B cell (primary cell): Measurements from ENCODE around the gene ITGB3. TPM values are rescaled to one million over a fixed set of nuclear protein-coding genes. Genes with fewer than 3 reads are reported as not detected.

Experiments
- ATAC-seq: fragments of 200-7000 bp; cut with Tn5 transposase; one replicate; pipeline ENCODE4 v1.10.0; 2021; ENCODE audit warnings: low read depth, mild to moderate bottlenecking, moderate number of reproducible peaks, moderate library complexity
- CTCF ChIA-PET: fragments of 350-600 bp; sonication (Branson Sonifier 250); formaldehyde crosslinking; loops from one replicate; lab custom pipeline; 2021; ENCODE audit warnings: antibody characterized with exemption, inconsistent platforms; lab: Charles Lee
- POLR2A ChIA-PET: fragments of 350-600 bp; sonication (Branson Sonifier 250); formaldehyde crosslinking; loops from one replicate; lab custom pipeline; 2021; ENCODE audit warnings: antibody characterized with exemption; lab: Charles Lee
- DNase-seq: peaks from one replicate; pipeline ENCODE4 v3.0.0; 2013
- H2AFZ ChIP-seq: 2 replicates; pipeline ENCODE4 v1.6.1; 2012; ENCODE audit warnings: mild to moderate bottlenecking, low read depth, low read length; ENCODE audit not compliant: insufficient read depth, poor library complexity, severe bottlenecking
- H3K27ac ChIP-seq, 2 donors: 1 replicate in 1 of 2; 2 replicates in 1 of 2; pipeline ENCODE4 v1.5.1; 2012 to 2013; ENCODE audit warnings: low read length in 2 of 2, mild to moderate bottlenecking in 2 of 2, moderate library complexity in 1 of 2
- H3K27me3 ChIP-seq, 4 experiments: fragments of 200-600 bp in 1 of 4; sonication (generic) in 1 of 4; replicated peaks in 1 of 4; 1 replicate in 2 of 4; 2 replicates in 2 of 4; pipeline versions ENCODE4 v1.6.1 to v1.7.0; 2013 to 2016; ENCODE audit warnings: low read length in 3 of 4, mild to moderate bottlenecking in 2 of 4, mixed read lengths in 1 of 4, moderate library complexity in 1 of 4; ENCODE audit not compliant: insufficient read depth in 4 of 4, control insufficient read depth in 3 of 4; ENCODE audit errors: control extremely low read depth in 1 of 4
- H3K36me3 ChIP-seq, 2 experiments: replicated peaks in 1 of 2; 1 replicate in 1 of 2; 2 replicates in 1 of 2; pipeline versions ENCODE4 v1.6.1 to v1.7.1; 2013; ENCODE audit warnings: low read length in 1 of 2; ENCODE audit not compliant: insufficient read depth in 2 of 2, control insufficient read depth in 1 of 2; ENCODE audit errors: control extremely low read depth in 1 of 2, extremely low read depth in 1 of 2
- H3K4me1 ChIP-seq, 2 donors: fragments of 200-600 bp in 1 of 2; sonication (generic) in 1 of 2; 1 replicate in 1 of 2; 2 replicates in 1 of 2; pipeline versions ENCODE4 v1.5.1 to v1.6.1; 2013 to 2017; ENCODE audit warnings: low read length in 2 of 2; ENCODE audit not compliant: control insufficient read depth in 2 of 2, insufficient read depth in 2 of 2
- H3K4me2 ChIP-seq: replicated peaks from 2 replicates; pipeline ENCODE3; 2012; ENCODE audit warnings: mild to moderate bottlenecking, low read depth, low read length; ENCODE audit not compliant: poor library complexity, severe bottlenecking
- H3K4me3 ChIP-seq, 5 experiments: fragments of 200-600 bp in 1 of 5; sonication (generic) in 1 of 5; 1 replicate in 3 of 5; 2 replicates in 2 of 5; pipeline versions ENCODE4 v1.5.1 to v1.7.0; 2011 to 2016; ENCODE audit warnings: low read length in 4 of 5, mild to moderate bottlenecking in 4 of 5, low read depth in 2 of 5, control low read depth in 1 of 5, moderate library complexity in 1 of 5; ENCODE audit not compliant: insufficient read depth in 1 of 5; ENCODE audit errors: control extremely low read depth in 1 of 5, extremely low read depth in 1 of 5
- H3K79me2 ChIP-seq: fragments of 200-600 bp; sonication (generic); one replicate; pipeline ENCODE4 v1.6.0; 2016; ENCODE audit warnings: low read length; ENCODE audit not compliant: control insufficient read depth, insufficient read depth
- H3K9ac ChIP-seq: fragments of 200-600 bp; sonication (generic); 2 replicates; pipeline ENCODE4 v1.6.1; 2017; ENCODE audit warnings: mild to moderate bottlenecking, low read length, moderate library complexity
- H3K9me3 ChIP-seq, 3 donors: one replicate each; pipeline versions ENCODE4 v1.6.1 to v1.7.1; 2013; ENCODE audit warnings: low read length in 2 of 3; ENCODE audit not compliant: control insufficient read depth in 2 of 3, insufficient read depth in 1 of 3; ENCODE audit errors: control extremely low read depth in 1 of 3
- H4K20me1 ChIP-seq: 2 replicates; pipeline ENCODE4 v1.6.0; 2012; ENCODE audit warnings: mild to moderate bottlenecking, low read length; ENCODE audit not compliant: insufficient read depth, control insufficient read depth, poor library complexity, severe bottlenecking
- H3K27ac Mint-ChIP-seq: one replicate; pipeline ENCODE4 v1.8.0; 2021; ENCODE audit warnings: mixed read lengths
- H3K27me3 Mint-ChIP-seq: one replicate; pipeline ENCODE4 v1.8.0; 2021; ENCODE audit warnings: mixed read lengths
- H3K4me1 Mint-ChIP-seq: one replicate; pipeline ENCODE4 v1.8.0; 2021; ENCODE audit warnings: mixed read lengths
- H3K4me3 Mint-ChIP-seq: one replicate; pipeline ENCODE4 v1.8.0; 2021; ENCODE audit warnings: mixed read lengths
- H3K9me3 Mint-ChIP-seq: one replicate; pipeline ENCODE4 v1.8.0; 2022; ENCODE audit warnings: mixed read lengths; ENCODE audit not compliant: insufficient read depth
- CTCF ChIP-seq: fragments of 200-600 bp; IDR thresholded peaks from one replicate; pipeline ENCODE4 v1.8.0; 2022; ENCODE audit warnings: antibody characterized with exemption, mild to moderate bottlenecking
- WGBS: methylation state at CpG from one replicate; pipeline ENCODE4 v1.1.5; 2013; ENCODE audit warnings: missing lambda C conversion rate; ENCODE audit not compliant: insufficient coverage; 5-methylcytosine and 5-hydroxymethylcytosine counted together
- intact Hi-C: fragments of 100-400 bp; cut with micrococcal nuclease; formaldehyde crosslinking; loops from one replicate; pipeline ENCODE4 v1.10.0; 2022
- polyA plus RNA-seq: library from polyadenylated mRNA; depleted of rRNA; stranded (reverse); fragments of >200 nt; gene quantifications from 2 replicates; pipeline ENCODE4 v1.2.3, GENCODE V29; 2012
- small RNA-seq: library from RNA; depleted of rRNA; stranded (forward); fragments of <200 nt; gene quantifications from one replicate; pipeline ENCODE3, GENCODE V24; 2012; ENCODE audit warnings: low replicate concordance, low read depth; ENCODE audit not compliant: insufficient read length
- total RNA-seq, 2 donors: library from RNA; stranded (reverse); fragments of 120-200 nt in 1 of 2; gene quantifications; 1 replicate in 1 of 2; 2 replicates in 1 of 2; pipeline versions ENCODE4 v1.2.3 to v1.2.4, GENCODE V29; 2013 to 2022

The ITGB3 gene
- total and polyA plus RNA-seq, 2 donors (not counting 1 experiment from before 2014, with no cell fraction given), result 0.07 to 11.4 TPM

DNA sequence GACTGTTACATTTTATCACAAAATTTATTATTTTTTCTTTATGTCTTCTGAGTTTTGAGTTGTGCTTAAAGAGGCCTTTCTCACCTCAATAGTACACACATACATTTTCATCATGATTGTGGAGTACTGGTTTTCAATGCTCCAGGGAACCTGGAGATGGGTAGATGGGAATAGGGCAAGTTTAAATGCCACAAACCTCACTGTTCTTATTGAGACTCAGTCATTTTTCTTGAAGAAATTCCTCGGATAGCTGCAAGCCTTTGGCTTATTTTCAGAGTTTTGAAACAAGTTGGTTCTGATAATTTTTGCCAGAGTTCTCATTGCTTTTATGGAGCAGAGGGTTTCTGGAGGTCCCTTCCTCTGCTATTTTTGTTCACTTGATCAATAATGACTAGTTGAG is 105.0 kb downstream of the ITGB3 start:
- H3K4me1 ChIP-seq, result no peaks in the 10 kb centered on the region
- no peak overlapping the region for H3K4me3 ChIP-seq
- H3K27me3 Mint-ChIP-seq, result no peaks in the 10 kb centered on the region
- WGBS, result 80% methylated on average over 1 of the region's 1 CpG
- H3K9me3 Mint-ChIP-seq, result no peaks in the 10 kb centered on the region
- POLR2A ChIA-PET, result no interaction called here
- no peak overlapping the region for H3K27ac ChIP-seq
- H2AFZ ChIP-seq, result no peak overlapping the region
- H3K4me2 ChIP-seq, result no peak overlapping the region
- no peaks in the 10 kb centered on the region for H4K20me1 ChIP-seq
- no peak overlapping the region for H3K27ac Mint-ChIP-seq
- H3K27me3 ChIP-seq, result no peaks in the 10 kb centered on the region
- DNase-seq (no peak), ATAC-seq (no peak)
- peaks cover 2 to 5% of the 10 kb centered on the region in 2 experiments for H3K36me3 ChIP-seq
- CTCF ChIA-PET, result interaction anchor here (0.7 kb wide), 1 partner anchor 114 kb away, joined by 3 read pairs; no protein-coding TSS in a partner anchor
- no peak overlapping the region for H3K9ac ChIP-seq
- no peaks in the 10 kb centered on the region for H3K79me2 ChIP-seq
- intact Hi-C loops, result no loop called here
- H3K9me3 ChIP-seq, result no peaks in the 10 kb centered on the region
- peaks cover 2% of the 10 kb centered on the region for H3K4me1 Mint-ChIP-seq
- no peak overlapping the region for H3K4me3 Mint-ChIP-seq
- TF ChIP-seq CTCF, result no peak

Small RNA genes lying within 50 kb of the gene (small RNA-seq; reads per million reads assigned to genes)
- gene RNU7-186P, result not detected

Other genes with a start within 250 kb of the ITGB3 start
- gene CDC27, start 64.5 kb upstream of the ITGB3 start, total RNA-seq, result 86.5 and 90.7 TPM in 2 replicates
- 20.5 and 22.4 TPM in 2 replicates for gene CDC27, start 64.5 kb upstream of the ITGB3 start, polyA plus RNA-seq
- gene MYL4, start 44.5 kb upstream of the ITGB3 start, total RNA-seq, result 0.42 TPM in 1 of 2 replicates, not detected in the other
- 0.16 and 0.26 TPM in 2 replicates for gene MYL4, start 44.5 kb upstream of the ITGB3 start, polyA plus RNA-seq
- 86.5 and 88.4 TPM in 2 replicates for gene EFCAB13, start 70.1 kb downstream of the ITGB3 start, total RNA-seq
- 5.4 and 13.7 TPM in 2 replicates for gene EFCAB13, start 70.1 kb downstream of the ITGB3 start, polyA plus RNA-seq